Mammary epithelial cell (primary cell): Measurements from ENCODE around the gene LRRFIP1.

Experiments used
- CTCF ChIP-seq, 2 donors: IDR thresholded peaks in 1 of 2; conservative IDR thresholded peaks in 1 of 2; 2 replicates each; pipeline ENCODE4 v1.5.1; 2011 to 2012; ENCODE audit warnings: inconsistent platforms in 2 of 2, low read length in 2 of 2, mild to moderate bottlenecking in 2 of 2, control low read depth in 1 of 2, low read depth in 1 of 2; ENCODE audit not compliant: insufficient read depth in 1 of 2; ENCODE audit errors: extremely low read depth in 1 of 2
- EZH2 ChIP-seq: IDR thresholded peaks from 2 replicates; pipeline ENCODE4 v1.6.1; 2012; ENCODE audit warnings: low read length, inconsistent platforms, borderline replicate concordance

- no peak for TF ChIP-seq CTCF (conservative IDR thresholded peaks at IDR 0.05 in 1 of 2, IDR thresholded peaks at IDR 0.05 in 1 of 2; ENCODE audit: extremely low read depth in 1 of 2, insufficient read depth in 1 of 2, low read depth in 1 of 2, low read length in 2 of 2)
- no peak for TF ChIP-seq EZH2
Measured at GRCh38 chr2:237640493-237640998, 13.2 kb downstream of the LRRFIP1 start.
